A549 treated with ZK216348 at 1 μM for 4 hours (cell line): ENCODE data around the gene ADPRM. TPM values are rescaled to one million over a fixed set of nuclear protein-coding genes. Genes with fewer than 3 reads are reported as not detected.

Experiments used
- total RNA-seq: library from RNA; stranded (reverse); fragments of 200-300 nt; extraction: Qiagen RNA extraction; gene quantifications from 5 replicates; pipeline ENCODE4 v1.2.3, GENCODE V29; 2022; ENCODE audit warnings: low read depth

The ADPRM gene
- 6.3 to 8.6 TPM (median 8.3 TPM) in 5 replicates for total RNA-seq

DNA sequence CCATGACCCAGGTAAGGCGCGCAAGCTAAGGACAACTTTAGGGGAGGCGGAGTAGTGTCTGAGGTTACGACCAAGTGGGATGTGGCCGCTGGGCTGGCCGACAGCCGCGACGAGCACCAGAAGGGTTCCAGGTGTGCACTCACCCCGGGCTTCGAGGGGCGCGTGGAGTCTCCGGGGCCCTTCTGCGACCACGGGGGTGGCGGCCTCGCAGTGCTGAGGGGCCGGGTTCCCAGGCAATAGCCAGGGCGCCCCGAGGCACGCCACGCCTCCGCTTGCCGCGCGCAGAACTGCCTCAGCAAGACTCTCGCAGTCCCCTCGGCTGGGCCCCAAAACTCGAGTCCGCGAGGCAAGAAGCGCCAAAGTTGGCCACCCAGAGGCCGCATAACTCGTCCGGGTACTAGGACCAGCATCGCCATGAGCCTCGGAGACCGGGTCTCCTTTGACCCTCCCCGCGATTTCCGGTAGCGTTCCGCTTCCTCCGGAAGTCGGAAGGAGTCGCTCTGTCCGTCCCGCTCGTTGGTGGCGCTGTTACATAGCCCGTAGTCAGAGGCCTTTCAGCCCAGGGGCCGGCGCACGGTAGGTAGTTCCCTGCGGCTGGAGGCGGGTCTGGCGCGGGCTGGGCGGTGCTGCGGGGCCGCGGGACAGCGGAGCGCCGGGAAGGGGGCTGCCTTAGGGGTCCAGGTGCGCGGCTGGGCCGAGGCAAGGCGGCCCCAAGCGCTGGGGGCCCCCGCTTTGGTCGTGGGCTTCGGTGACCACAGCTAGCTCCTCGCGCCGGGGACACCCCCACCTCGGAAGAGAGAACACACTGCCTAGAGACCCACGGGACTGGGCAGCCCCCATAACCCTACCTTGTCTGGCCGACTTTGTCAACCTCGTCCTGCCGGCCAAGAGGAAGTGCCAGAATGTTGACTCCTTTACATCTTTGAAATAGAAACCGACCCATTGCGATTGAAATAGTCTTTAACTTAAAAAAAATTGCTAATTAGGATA is at the start of gene ADPRM, which contains the start of gene SCO1:
Gene ADPRM (plus strand): TSS at position 503 of the 990 bp plus-strand sequence. CDS start 7,333 bp downstream, outside the sequence.
Gene SCO1 (minus strand): TSS at position 442 of the 990 bp plus-strand sequence. CDS start 26 bp downstream, at position 416.

GRCh38 chr17:10657148-10657547 is 40.2 kb upstream of the ADPRM start, which contains the start of gene MYH3:
Gene MYH3, minus strand, starts transcription at chr17:10657309. Its CDS starts 2,245 bp downstream, at chr17:10655064.

GRCh38 chr17:10729334-10730193 is 32.2 kb downstream of the ADPRM start, which contains the start of gene TMEM220:
Gene TMEM220, minus strand, starts transcription at chr17:10730023. Its CDS starts 172 bp downstream, at chr17:10729851.

Other genes starting within 250 kb of the ADPRM start
- gene MYH4, start 228.0 kb upstream of the ADPRM start, total RNA-seq, result not detected in 5 replicates
- gene MYH1, start 179.1 kb upstream of the ADPRM start, total RNA-seq, result not detected in 5 replicates
- not detected in 5 replicates for gene MYH2, start 147.9 kb upstream of the ADPRM start, total RNA-seq
- 0.44 to 1.4 TPM (median 1.2 TPM) in 5 replicates for gene MYH3, start 40.3 kb upstream of the ADPRM start, total RNA-seq
- gene SCO1, start 61 bp upstream of the ADPRM start, total RNA-seq, result 50.9 to 59.5 TPM (median 58.3 TPM) in 5 replicates
- 1.4 to 4.1 TPM (median 2.5 TPM) in 5 replicates for gene TMEM220, start 32.4 kb downstream of the ADPRM start, total RNA-seq
- gene TMEM238L, start 106.5 kb downstream of the ADPRM start, total RNA-seq, result not detected in 5 replicates
- gene PIRT, start 140.5 kb downstream of the ADPRM start, total RNA-seq, result not detected in 5 replicates